HS-27A (cell line): ENCODE measurements around the gene CYP3A5.
A peak's percentile ranks its signal among the peaks of the same experiment; 100 is the strongest.
"Not testable (repeated sequence)": the region's sequence is repeated elsewhere in the genome, so short reads cannot be mapped to it uniquely, and the experiment has no call there.

Experiments used
- DNase-seq: peaks from one replicate; pipeline ENCODE4 v3.0.0-alpha.2; 2012; ENCODE audit warnings: low read depth, missing footprints

The CYP3A5 gene

GRCh38 chr7:99642027-99642426, 37.8 kb downstream of the CYP3A5 start:
- DNase-seq: no peak

- DNase-seq: no peak
Measured at GRCh38 chr7:99639267-99639666, 40.5 kb downstream of the CYP3A5 start.

- no peak for DNase-seq
Measured at GRCh38 chr7:99638731-99639130, 41.1 kb downstream of the CYP3A5 start.

GRCh38 chr7:99637414-99637813, 42.4 kb downstream of the CYP3A5 start:
- DNase-seq: not testable (repeated sequence)

GRCh38 chr7:99631295-99632109, 48.3 kb downstream of the CYP3A5 start:
- no peak for DNase-seq

- no peak for DNase-seq
Measured at GRCh38 chr7:99629643-99630042, 50.2 kb downstream of the CYP3A5 start.

GRCh38 chr7:99628471-99629465, 51.0 kb downstream of the CYP3A5 start:
- no peak for DNase-seq

- no peak for DNase-seq
Measured at GRCh38 chr7:99627513-99627912, 52.3 kb downstream of the CYP3A5 start.

GRCh38 chr7:99626661-99627060, 53.1 kb downstream of the CYP3A5 start:
- DNase-seq: no peak

GRCh38 chr7:99625961-99626360, 53.8 kb downstream of the CYP3A5 start:
- no peak for DNase-seq

- DNase-seq: no peak
Measured at GRCh38 chr7:99625321-99625720, 54.5 kb downstream of the CYP3A5 start.

GRCh38 chr7:99624484-99624883, 55.3 kb downstream of the CYP3A5 start:
- DNase-seq: no peak

- DNase-seq: no peak
Measured at GRCh38 chr7:99623702-99624447, 55.9 kb downstream of the CYP3A5 start.

- no peak for DNase-seq
Measured at GRCh38 chr7:99623091-99623693, 56.6 kb downstream of the CYP3A5 start.

GRCh38 chr7:99622596-99622995, 57.2 kb downstream of the CYP3A5 start:
- DNase-seq: no peak

GRCh38 chr7:99621271-99621670, 58.5 kb downstream of the CYP3A5 start:
- DNase-seq: no peak

- no peak for DNase-seq
Measured at GRCh38 chr7:99619571-99620130, 60.1 kb downstream of the CYP3A5 start.

GRCh38 chr7:99618726-99619125, 61.1 kb downstream of the CYP3A5 start:
- no peak for DNase-seq

- DNase-seq: no peak
Measured at GRCh38 chr7:99617192-99617781, 62.5 kb downstream of the CYP3A5 start.

- peak; percentile 77 for DNase-seq
Measured at GRCh38 chr7:99616359-99617191, 63.2 kb downstream of the CYP3A5 start, which contains the start of gene ZSCAN25. Gene ZSCAN25, plus strand, starts transcription at chr7:99616946. Its CDS starts 2,661 bp downstream, at chr7:99619607.
